ENCODE data around the gene APPL2. TPM values are rescaled to one million over a fixed set of nuclear protein-coding genes. Genes with fewer than 3 reads are reported as not detected.
"Not testable (repeated sequence)": the region's sequence is repeated elsewhere in the genome, so short reads cannot be mapped to it uniquely, and the experiment has no call there.

The APPL2 gene
- total RNA-seq, 1 experiment from 2014 or later = 44.1 TPM

- no peaks in the 10 kb centered on the region for H4K20me1 ChIP-seq (ENCODE audit: insufficient read depth, low read depth, low read length)
- no peak overlapping the region for H3K4me3 ChIP-seq (ENCODE audit: low read length)
- peaks cover 31% of the 10 kb centered on the region for H3K4me1 ChIP-seq (ENCODE audit: low read length)
- no peak overlapping the region for H2AFZ ChIP-seq (ENCODE audit: low read length)
- no peaks in the 10 kb centered on the region for H3K27me3 ChIP-seq (ENCODE audit: low read length)
- H3K9me2 ChIP-seq (replicated peaks; ENCODE audit: insufficient read depth, low read length) = no peaks in the 10 kb centered on the region
- DNase-seq = no peak
- H3K4me2 ChIP-seq (ENCODE audit: low read depth, low read length, poor library complexity, severe bottlenecking) = no peak overlapping the region
- no peaks in the 10 kb centered on the region for H3K79me2 ChIP-seq (ENCODE audit: low read length)
- H3K36me3 ChIP-seq (ENCODE audit: insufficient read depth, low read length) = no peaks in the 10 kb centered on the region
- no peak overlapping the region for H3K27ac ChIP-seq (ENCODE audit: low read length)
- no peak overlapping the region for H3K9ac ChIP-seq (ENCODE audit: low read length)
- no peaks in the 10 kb centered on the region for H3K9me3 ChIP-seq (ENCODE audit: low read length)
Measured at GRCh38 chr12:105262461-105263184, 26.6 kb upstream of the APPL2 start.

GRCh38 chr12:105261010-105261409 is 25.0 kb upstream of the APPL2 start:
- H3K4me3 ChIP-seq (ENCODE audit: low read length) = peak overlapping the region; percentile 15
- no peaks in the 10 kb centered on the region for H3K79me2 ChIP-seq (ENCODE audit: low read length)
- DNase-seq = peak; percentile 92
- H3K4me2 ChIP-seq (ENCODE audit: low read depth, low read length, poor library complexity, severe bottlenecking) = peak overlapping the region; percentile 56
- no peaks in the 10 kb centered on the region for H3K9me3 ChIP-seq (ENCODE audit: low read length)
- H3K36me3 ChIP-seq (ENCODE audit: insufficient read depth, low read length) = no peaks in the 10 kb centered on the region; the same call in 1 of the 2 replicates
- peak overlapping the region; percentile 15; the same call in 1 of the 2 replicates for H3K27ac ChIP-seq (ENCODE audit: low read length)
- no peaks in the 10 kb centered on the region for H3K9me2 ChIP-seq (replicated peaks; ENCODE audit: insufficient read depth, low read length)
- H3K4me1 ChIP-seq (ENCODE audit: low read length) = peaks cover 31% of the 10 kb centered on the region
- H3K27me3 ChIP-seq (ENCODE audit: low read length) = no peaks in the 10 kb centered on the region
- no peak overlapping the region for H3K9ac ChIP-seq (ENCODE audit: low read length)
- no peaks in the 10 kb centered on the region for H4K20me1 ChIP-seq (ENCODE audit: insufficient read depth, low read depth, low read length)
- H2AFZ ChIP-seq (ENCODE audit: low read length) = no peak overlapping the region

- Histone ChIP-seq H3K36me3 (ENCODE audit: insufficient read depth, low read length) (no peaks in the 10 kb centered on the region; the same call in 1 of the 2 replicates), H4K20me1 (ENCODE audit: insufficient read depth, low read depth, low read length) (no peaks in the 10 kb centered on the region), H3K4me2 (ENCODE audit: low read depth, low read length, poor library complexity, severe bottlenecking) (no peak overlapping the region), H3K9ac (ENCODE audit: low read length) (no peak overlapping the region), H3K4me3 (ENCODE audit: low read length) (no peak overlapping the region), H3K9me2 (replicated peaks; ENCODE audit: insufficient read depth, low read length) (no peaks in the 10 kb centered on the region), H3K27ac (ENCODE audit: low read length) (no peak overlapping the region), H3K4me1 (ENCODE audit: low read length) (peaks cover 36% of the 10 kb centered on the region), H3K9me3 (ENCODE audit: low read length) (no peaks in the 10 kb centered on the region), H3K27me3 (ENCODE audit: low read length) (no peaks in the 10 kb centered on the region), H3K79me2 (ENCODE audit: low read length) (no peaks in the 10 kb centered on the region), H2AFZ (ENCODE audit: low read length) (no peak overlapping the region)
- DNase-seq = no peak
Measured at GRCh38 chr12:105259226-105259625, 23.3 kb upstream of the APPL2 start.

- no peak overlapping the region for H3K4me2 ChIP-seq (ENCODE audit: low read depth, low read length, poor library complexity, severe bottlenecking)
Measured at GRCh38 chr12:105257321-105257728, 21.4 kb upstream of the APPL2 start.

GRCh38 chr12:105256921-105257320 is 20.9 kb upstream of the APPL2 start:
- no peak overlapping the region for H3K4me2 ChIP-seq (ENCODE audit: low read depth, low read length, poor library complexity, severe bottlenecking)
- H3K4me3 ChIP-seq (ENCODE audit: low read length) = no peak overlapping the region
- H3K9me2 ChIP-seq (replicated peaks; ENCODE audit: insufficient read depth, low read length) = no peaks in the 10 kb centered on the region
- peaks cover 32% of the 10 kb centered on the region for H3K4me1 ChIP-seq (ENCODE audit: low read length)
- H3K9me3 ChIP-seq (ENCODE audit: low read length) = no peaks in the 10 kb centered on the region
- H3K9ac ChIP-seq (ENCODE audit: low read length) = no peak overlapping the region
- no peaks in the 10 kb centered on the region; the same call in 1 of the 2 replicates for H3K36me3 ChIP-seq (ENCODE audit: insufficient read depth, low read length)
- H3K27ac ChIP-seq (ENCODE audit: low read length) = no peak overlapping the region
- DNase-seq = no peak
- no peaks in the 10 kb centered on the region for H3K27me3 ChIP-seq (ENCODE audit: low read length)
- no peak overlapping the region for H2AFZ ChIP-seq (ENCODE audit: low read length)
- H4K20me1 ChIP-seq (ENCODE audit: insufficient read depth, low read depth, low read length) = no peaks in the 10 kb centered on the region
- H3K79me2 ChIP-seq (ENCODE audit: low read length) = no peaks in the 10 kb centered on the region

More at GRCh38 chr12:105257321-105257728, 21.4 kb upstream of the APPL2 start:
- H3K4me3 ChIP-seq (ENCODE audit: low read length) = no peak overlapping the region
- H4K20me1 ChIP-seq (ENCODE audit: insufficient read depth, low read depth, low read length) = no peaks in the 10 kb centered on the region
- no peaks in the 10 kb centered on the region for H3K9me3 ChIP-seq (ENCODE audit: low read length)
- no peaks in the 10 kb centered on the region for H3K27me3 ChIP-seq (ENCODE audit: low read length)
- DNase-seq = no peak
- no peaks in the 10 kb centered on the region; the same call in 1 of the 2 replicates for H3K36me3 ChIP-seq (ENCODE audit: insufficient read depth, low read length)
- peaks cover 36% of the 10 kb centered on the region for H3K4me1 ChIP-seq (ENCODE audit: low read length)
- H3K27ac ChIP-seq (ENCODE audit: low read length) = no peak overlapping the region
- H3K9ac ChIP-seq (ENCODE audit: low read length) = no peak overlapping the region
- H3K9me2 ChIP-seq (replicated peaks; ENCODE audit: insufficient read depth, low read length) = no peaks in the 10 kb centered on the region
- no peak overlapping the region for H2AFZ ChIP-seq (ENCODE audit: low read length)
- no peaks in the 10 kb centered on the region for H3K79me2 ChIP-seq (ENCODE audit: low read length)

- H3K4me1 ChIP-seq (ENCODE audit: low read length) = peaks cover 27% of the 10 kb centered on the region
- H3K9ac ChIP-seq (ENCODE audit: low read length); H3K4me3 ChIP-seq (ENCODE audit: low read length); H3K79me2 ChIP-seq (ENCODE audit: low read length); H3K36me3 ChIP-seq (ENCODE audit: insufficient read depth, low read length); H3K27me3 ChIP-seq (ENCODE audit: low read length); DNase-seq; H3K9me2 ChIP-seq (replicated peaks; ENCODE audit: insufficient read depth, low read length); H3K27ac ChIP-seq (ENCODE audit: low read length); H3K4me2 ChIP-seq (ENCODE audit: low read depth, low read length, poor library complexity, severe bottlenecking); H4K20me1 ChIP-seq (ENCODE audit: insufficient read depth, low read depth, low read length); H2AFZ ChIP-seq (ENCODE audit: low read length); H3K9me3 ChIP-seq (ENCODE audit: low read length): not testable (repeated sequence)
Measured at GRCh38 chr12:105256431-105256830, 20.5 kb upstream of the APPL2 start.

GRCh38 chr12:105256011-105256410 is 20.0 kb upstream of the APPL2 start:
- H3K4me2 ChIP-seq (ENCODE audit: low read depth, low read length, poor library complexity, severe bottlenecking) = no peak overlapping the region
- H3K4me1 ChIP-seq (ENCODE audit: low read length) = peaks cover 23% of the 10 kb centered on the region
- no peaks in the 10 kb centered on the region for H4K20me1 ChIP-seq (ENCODE audit: insufficient read depth, low read depth, low read length)
- H3K4me3 ChIP-seq (ENCODE audit: low read length) = no peak overlapping the region
- no peak overlapping the region for H2AFZ ChIP-seq (ENCODE audit: low read length)
- no peak overlapping the region for H3K9ac ChIP-seq (ENCODE audit: low read length)
- H3K79me2 ChIP-seq (ENCODE audit: low read length) = no peaks in the 10 kb centered on the region
- no peaks in the 10 kb centered on the region; the same call in 1 of the 2 replicates for H3K36me3 ChIP-seq (ENCODE audit: insufficient read depth, low read length)
- no peaks in the 10 kb centered on the region for H3K9me3 ChIP-seq (ENCODE audit: low read length)
- DNase-seq = no peak
- H3K27ac ChIP-seq (ENCODE audit: low read length) = no peak overlapping the region
- H3K9me2 ChIP-seq (replicated peaks; ENCODE audit: insufficient read depth, low read length) = no peaks in the 10 kb centered on the region
- H3K27me3 ChIP-seq (ENCODE audit: low read length) = no peaks in the 10 kb centered on the region

GRCh38 chr12:105253866-105254513 is 18.0 kb upstream of the APPL2 start:
- no peak for DNase-seq
- H3K4me2 ChIP-seq (ENCODE audit: low read depth, low read length, poor library complexity, severe bottlenecking) = no peak overlapping the region
- no peak overlapping the region for H3K9ac ChIP-seq (ENCODE audit: low read length)
- no peaks in the 10 kb centered on the region for H4K20me1 ChIP-seq (ENCODE audit: insufficient read depth, low read depth, low read length)
- no peaks in the 10 kb centered on the region for H3K9me2 ChIP-seq (replicated peaks; ENCODE audit: insufficient read depth, low read length)
- peaks cover 8% of the 10 kb centered on the region for H3K4me1 ChIP-seq (ENCODE audit: low read length)
- H3K27me3 ChIP-seq (ENCODE audit: low read length) = no peaks in the 10 kb centered on the region
- H3K4me3 ChIP-seq (ENCODE audit: low read length) = no peak overlapping the region
- H3K36me3 ChIP-seq (ENCODE audit: insufficient read depth, low read length) = no peaks in the 10 kb centered on the region; the same call in 1 of the 2 replicates
- H3K9me3 ChIP-seq (ENCODE audit: low read length) = no peaks in the 10 kb centered on the region
- H3K27ac ChIP-seq (ENCODE audit: low read length) = no peak overlapping the region
- 0 out of 2 replicates have a peak overlapping the region, but pooled peaks have one; percentile 5 for H2AFZ ChIP-seq (ENCODE audit: low read length)
- H3K79me2 ChIP-seq (ENCODE audit: low read length) = no peaks in the 10 kb centered on the region
